K562 (cell line): ENCODE data around the gene AP3M1.

Source experiments
- SIN3A ChIP-seq, 2 experiments: fragments of 150-350 bp in 1 of 2; IDR thresholded peaks; 2 replicates each; pipeline ENCODE4 v1.6.1; 2011 to 2016; ENCODE audit warnings: borderline replicate concordance in 2 of 2, low read depth in 2 of 2, low read length in 2 of 2, mild to moderate bottlenecking in 2 of 2, moderate library complexity in 2 of 2; ENCODE audit not compliant: control insufficient read depth in 1 of 2
- SMARCE1 ChIP-seq: fragments of 450-650 bp; IDR thresholded peaks from 2 replicates; pipeline ENCODE4 v1.7.1; 2016; ENCODE audit warnings: mild to moderate bottlenecking
- SPI1 ChIP-seq: IDR thresholded peaks from 2 replicates; pipeline ENCODE4 v1.6.1; 2011; ENCODE audit warnings: low read depth, low read length, control low read depth, borderline replicate concordance
- ZFP36 ChIP-seq: fragments of 150-350 bp; IDR thresholded peaks from 2 replicates; pipeline ENCODE4 v1.6.1; 2018; ENCODE audit warnings: low read length, low read depth; ENCODE audit not compliant: partially characterized antibody

DNA sequence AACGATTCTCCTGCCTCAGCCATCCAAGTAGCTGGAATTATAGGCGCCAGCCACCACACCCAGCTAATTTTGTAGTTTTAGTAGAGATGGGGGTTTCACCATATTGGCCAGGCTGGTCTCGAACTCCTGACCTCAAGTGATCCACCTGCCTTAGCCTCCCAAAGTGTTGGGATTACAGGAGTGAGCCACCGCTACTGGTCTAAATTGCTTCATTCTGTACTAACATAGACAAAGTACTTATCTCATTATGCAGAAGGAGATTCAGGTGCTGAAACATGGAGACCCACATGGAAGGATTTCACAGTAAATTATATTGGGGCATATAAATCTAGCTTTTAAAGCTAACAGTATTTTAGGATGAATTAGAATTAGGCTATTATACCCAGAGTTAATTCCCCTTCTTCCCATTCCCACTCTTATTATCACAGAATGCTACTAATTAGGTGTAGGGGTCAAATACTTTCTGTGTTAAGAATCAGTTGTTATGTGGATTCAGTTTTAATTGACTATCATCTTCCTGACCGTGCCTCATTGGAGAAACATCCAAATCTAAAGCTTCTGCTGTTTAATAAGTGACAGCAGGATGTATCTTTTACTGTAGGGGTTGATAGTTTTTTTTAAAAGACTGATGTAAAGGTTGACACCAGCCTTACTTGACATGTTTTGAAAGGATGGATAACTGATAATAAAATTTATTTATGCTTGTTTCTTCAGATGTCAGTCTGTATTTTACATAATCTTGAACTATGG lies 27.6 kb upstream of the AP3M1 start:
- TF ChIP-seq ZFP36 = no peak
- no peak for TF ChIP-seq SPI1
- TF ChIP-seq SMARCE1 = no peak
- TF ChIP-seq SIN3A (IDR thresholded peaks at IDR 0.05; ENCODE audit: borderline replicate concordance in 2 of 2, control insufficient read depth in 1 of 2, low read depth in 2 of 2, low read length in 2 of 2) = no peak
